Astrocyte of the cerebellum (primary cell): ENCODE data around the gene MET.

Experiments used
- DNase-seq: peaks from one replicate; pipeline ENCODE4 v3.0.0-alpha.2; 2011; ENCODE audit warnings: low read depth
- H3K4me3 ChIP-seq: 2 replicates; pipeline ENCODE4 v1.5.1; 2011; ENCODE audit warnings: mild to moderate bottlenecking, low read depth, low read length, moderate library complexity
- CTCF ChIP-seq: IDR thresholded peaks from 2 replicates; pipeline ENCODE4 v1.5.1; 2012; ENCODE audit warnings: low read length, low read depth, moderate library complexity, mild to moderate bottlenecking; ENCODE audit errors: missing control alignments
- in situ Hi-C: cut with HindIII; loops from 2 replicates; pipeline ENCODE4 v1.10.0; 2017; ENCODE audit warnings: low sequenced_read_pairs

The MET gene

GRCh38 chr7:116776610-116777289 is 104.8 kb downstream of the MET start:
- in situ Hi-C loops = no loop called here
- peak; percentile 90 for DNase-seq
- TF ChIP-seq CTCF = no peak
- H3K4me3 ChIP-seq = no peak overlapping the region

- no peak overlapping the region for H3K4me3 ChIP-seq
- DNase-seq = peak; percentile 29
- in situ Hi-C loops = no loop called here
- no peak for TF ChIP-seq CTCF
Measured at GRCh38 chr7:116777651-116778281, 105.8 kb downstream of the MET start.

GRCh38 chr7:116779216-116779615 is 107.2 kb downstream of the MET start:
- no peak overlapping the region for H3K4me3 ChIP-seq
- DNase-seq = no peak
- in situ Hi-C loops = no loop called here
- TF ChIP-seq CTCF = no peak

- in situ Hi-C loops = no loop called here
- no peak overlapping the region for H3K4me3 ChIP-seq
- TF ChIP-seq CTCF = no peak
- no peak for DNase-seq
Measured at GRCh38 chr7:116779931-116780330, 107.9 kb downstream of the MET start.

GRCh38 chr7:116780521-116780920 is 108.5 kb downstream of the MET start:
- H3K4me3 ChIP-seq = no peak overlapping the region
- no peak for TF ChIP-seq CTCF
- no peak for DNase-seq
- in situ Hi-C loops = no loop called here

- no peak overlapping the region for H3K4me3 ChIP-seq
- in situ Hi-C loops = no loop called here
- no peak for DNase-seq
- TF ChIP-seq CTCF = no peak
Measured at GRCh38 chr7:116780966-116781365, 109.0 kb downstream of the MET start.
